ENCODE data around the gene PCAT7. TPM values are rescaled to one million over a fixed set of nuclear protein-coding genes. Genes with fewer than 3 reads are reported as not detected.

Gene PCAT7
- total RNA-seq, 4 donors from 2014 or later = not detected

DNA sequence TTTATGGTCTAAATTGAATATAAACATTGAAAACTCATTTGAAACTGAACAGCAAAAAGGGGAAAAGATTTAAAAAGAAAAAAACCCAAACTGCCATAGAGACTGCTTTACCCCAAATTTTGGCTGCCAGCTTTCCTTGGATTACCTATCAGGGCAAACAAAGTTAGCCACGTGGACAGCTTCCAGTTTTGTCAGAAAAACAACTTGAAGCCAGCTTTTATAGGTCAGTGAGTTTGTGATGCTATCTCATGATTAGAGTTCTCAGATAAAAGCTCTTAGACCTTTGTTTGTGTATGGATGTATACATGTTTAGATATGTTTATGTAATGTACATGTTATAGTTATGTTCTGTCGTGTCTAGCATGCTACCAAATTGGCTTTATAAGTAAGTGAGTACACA lies 22.7 kb downstream of the PCAT7 start:
- peaks cover 0 to 3% (median 0%) of the 10 kb centered on the region in 4 donors for H3K27me3 ChIP-seq
- 38% methylated on average over 2 of the region's 2 CpGs for WGBS
- H3K9me3 ChIP-seq = no peaks in the 10 kb centered on the region
- intact Hi-C loops (cut with DNase I) = no loop called here
- H3K27ac ChIP-seq (replicated peaks in 1 of 4) = no peak overlapping the region
- no peaks in the 10 kb centered on the region for H3K36me3 ChIP-seq
- no peak overlapping the region for H3K4me3 ChIP-seq
- TF ChIP-seq POLR2A (IDR thresholded peaks at IDR 0.05; ENCODE audit: low read depth) = no peak
- no peak for TF ChIP-seq CTCF (IDR thresholded peaks at IDR 0.05)
- TF ChIP-seq EP300 (IDR thresholded peaks at IDR 0.05) = no peak
- TF ChIP-seq POLR2AphosphoS5 (IDR thresholded peaks at IDR 0.05) = no peak
- DNase-seq (ENCODE audit: extremely low spot score) = no peak
- H3K4me1 ChIP-seq = peaks cover 0 to 8% (median 0%) of the 10 kb centered on the region in 4 donors

- H3K27me3 ChIP-seq = no peaks in the 10 kb centered on the region
- DNase-seq (ENCODE audit: extremely low spot score) = no peak
- intact Hi-C loops (cut with DNase I) = no loop called here
- H3K4me1 ChIP-seq = peaks cover 0 to 8% (median 0%) of the 10 kb centered on the region in 4 donors
- TF ChIP-seq POLR2A (IDR thresholded peaks at IDR 0.05; ENCODE audit: low read depth) (no peak), CTCF (IDR thresholded peaks at IDR 0.05) (no peak), EP300 (IDR thresholded peaks at IDR 0.05) (no peak), POLR2AphosphoS5 (IDR thresholded peaks at IDR 0.05) (no peak)
- H3K27ac ChIP-seq (replicated peaks in 1 of 4) = no peak overlapping the region
- WGBS = 87% methylated on average over 5 of the region's 5 CpGs
- H3K4me3 ChIP-seq = no peak overlapping the region
- no peaks in the 10 kb centered on the region for H3K9me3 ChIP-seq
- H3K36me3 ChIP-seq = no peaks in the 10 kb centered on the region
These were observed 26.8 kb downstream of the PCAT7 start for GRCh38 chr9:94581728-94582127.

DNA sequence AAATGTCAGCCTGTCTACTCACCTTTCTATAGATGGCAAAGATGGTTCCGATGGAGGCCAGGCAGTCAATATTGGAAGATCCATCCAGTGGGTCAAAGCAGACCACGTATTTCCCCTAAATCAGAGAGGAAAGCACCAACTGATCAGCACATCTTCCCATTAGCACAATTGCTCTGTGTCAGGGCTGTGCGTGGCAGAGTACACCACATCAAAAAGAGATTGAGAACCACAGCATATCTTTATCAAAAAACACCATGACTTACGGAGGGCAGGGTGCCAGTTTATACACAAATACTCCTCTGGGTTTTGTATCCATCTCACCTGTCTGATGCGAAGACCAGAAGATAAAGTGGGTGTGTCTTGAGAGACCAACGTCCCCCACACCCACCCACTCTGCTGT lies 29.7 kb downstream of the PCAT7 start:
- WGBS = 84% methylated on average over 5 of the region's 6 CpGs
- no peaks in the 10 kb centered on the region for H3K36me3 ChIP-seq
- DNase-seq (ENCODE audit: extremely low spot score) = no peak
- no peak overlapping the region for H3K4me3 ChIP-seq
- no peaks in the 10 kb centered on the region for H3K4me1 ChIP-seq
- intact Hi-C loops (cut with DNase I) = no loop called here
- H3K27ac ChIP-seq (replicated peaks in 1 of 4) = no peak overlapping the region
- TF ChIP-seq POLR2A (IDR thresholded peaks at IDR 0.05; ENCODE audit: low read depth) (no peak), CTCF (IDR thresholded peaks at IDR 0.05) (no peak), POLR2AphosphoS5 (IDR thresholded peaks at IDR 0.05) (no peak), EP300 (IDR thresholded peaks at IDR 0.05) (no peak)
- peaks cover 0 to 16% (median 0%) of the 10 kb centered on the region in 4 donors for H3K27me3 ChIP-seq
- no peaks in the 10 kb centered on the region for H3K9me3 ChIP-seq

DNA sequence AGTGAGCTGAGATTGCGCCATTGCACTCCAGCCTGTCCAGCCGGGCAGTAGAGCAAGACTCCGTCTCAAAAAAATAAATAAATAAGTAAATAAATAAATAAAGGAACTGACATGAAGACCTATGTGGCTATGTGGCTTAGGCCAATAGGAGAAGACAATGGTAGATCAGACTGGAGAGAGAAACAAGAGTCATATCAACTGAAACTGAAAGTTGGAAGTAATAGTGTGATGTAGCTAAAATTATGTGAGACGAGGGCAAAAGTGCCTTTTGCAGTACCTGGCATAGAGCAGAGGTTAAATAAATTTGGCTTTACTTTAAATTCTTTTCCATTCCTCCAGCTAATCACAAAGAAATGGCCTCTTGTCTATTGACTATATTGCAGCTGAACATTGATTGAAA lies 31.4 kb downstream of the PCAT7 start:
- TF ChIP-seq CTCF (IDR thresholded peaks at IDR 0.05) = no peak
- TF ChIP-seq POLR2AphosphoS5 (IDR thresholded peaks at IDR 0.05) = no peak
- no peak for TF ChIP-seq EP300 (IDR thresholded peaks at IDR 0.05)
- no peak for TF ChIP-seq POLR2A (IDR thresholded peaks at IDR 0.05; ENCODE audit: low read depth)
- Histone ChIP-seq H3K36me3 (no peaks in the 10 kb centered on the region), H3K4me1 (no peaks in the 10 kb centered on the region), H3K4me3 (no peak overlapping the region), H3K27me3 (peaks cover 0 to 25% (median 0%) of the 10 kb centered on the region in 4 donors), H3K9me3 (no peaks in the 10 kb centered on the region), H3K27ac (replicated peaks in 1 of 4) (no peak overlapping the region)
- 79% methylated on average over 4 of the region's 4 CpGs for whole genome bisulfite sequencing
- DNase-seq (ENCODE audit: extremely low spot score) = no peak
- intact Hi-C loops (cut with DNase I) = no loop called here

DNA sequence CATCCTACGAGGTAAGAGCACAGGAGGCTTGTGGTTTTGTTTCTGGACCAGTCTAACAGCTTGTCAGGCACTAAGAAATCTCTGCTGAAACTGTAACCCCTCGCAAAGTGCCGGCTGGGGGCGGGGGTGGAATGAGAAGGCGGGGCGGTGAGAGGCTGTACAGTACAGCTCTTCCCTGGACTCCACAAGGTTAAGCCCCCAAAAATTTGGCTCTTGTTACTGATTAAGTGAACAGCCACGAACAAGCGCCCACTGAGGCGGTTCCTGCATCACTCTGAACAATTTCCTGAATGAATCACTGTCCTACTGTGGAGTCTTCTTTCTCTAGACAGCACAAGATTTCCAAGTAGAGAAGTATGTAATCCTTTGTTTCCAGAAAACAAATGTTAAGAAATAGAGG lies 31.9 kb downstream of the PCAT7 start:
- 57% methylated on average over 7 of the region's 9 CpGs for WGBS
- H3K36me3 ChIP-seq = no peaks in the 10 kb centered on the region
- intact Hi-C loops (cut with DNase I) = no loop called here

More for the DNA sequence above, 31.9 kb downstream of the PCAT7 start:
- Histone ChIP-seq H3K4me3 (no peak overlapping the region), H3K4me1 (no peaks in the 10 kb centered on the region), H3K27me3 (peaks cover 0 to 28% (median 0%) of the 10 kb centered on the region in 4 donors), H3K9me3 (no peaks in the 10 kb centered on the region), H3K27ac (replicated peaks in 1 of 4) (no peak overlapping the region)
- DNase-seq (ENCODE audit: extremely low spot score) = no peak
- TF ChIP-seq CTCF (IDR thresholded peaks at IDR 0.05) = no peak
- no peak for TF ChIP-seq POLR2AphosphoS5 (IDR thresholded peaks at IDR 0.05)
- TF ChIP-seq POLR2A (IDR thresholded peaks at IDR 0.05; ENCODE audit: low read depth) = no peak
- TF ChIP-seq EP300 (IDR thresholded peaks at IDR 0.05) = no peak
